ENCODE data around the gene SMIM45.

DNA sequence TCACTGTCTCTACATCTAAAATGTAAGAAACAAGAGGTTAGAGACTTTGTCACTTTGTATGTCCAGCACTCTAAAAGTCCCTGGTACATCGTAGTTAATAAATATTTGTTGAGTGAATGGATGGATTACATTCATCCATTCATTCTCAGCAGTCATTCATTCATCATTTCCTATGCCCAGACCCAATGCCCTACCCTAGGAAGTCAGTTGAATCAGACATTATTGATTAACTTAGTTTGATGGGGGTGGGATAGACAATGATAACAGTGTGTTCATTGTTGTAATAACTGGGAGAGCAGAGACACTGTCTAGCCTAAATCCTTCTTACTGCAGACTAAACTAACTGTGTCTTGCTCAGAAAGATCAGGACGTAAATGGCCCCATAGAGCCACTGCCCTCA, 3.8 kb upstream of the SMIM45 start:
- TF ChIP-seq, protein P1, sequence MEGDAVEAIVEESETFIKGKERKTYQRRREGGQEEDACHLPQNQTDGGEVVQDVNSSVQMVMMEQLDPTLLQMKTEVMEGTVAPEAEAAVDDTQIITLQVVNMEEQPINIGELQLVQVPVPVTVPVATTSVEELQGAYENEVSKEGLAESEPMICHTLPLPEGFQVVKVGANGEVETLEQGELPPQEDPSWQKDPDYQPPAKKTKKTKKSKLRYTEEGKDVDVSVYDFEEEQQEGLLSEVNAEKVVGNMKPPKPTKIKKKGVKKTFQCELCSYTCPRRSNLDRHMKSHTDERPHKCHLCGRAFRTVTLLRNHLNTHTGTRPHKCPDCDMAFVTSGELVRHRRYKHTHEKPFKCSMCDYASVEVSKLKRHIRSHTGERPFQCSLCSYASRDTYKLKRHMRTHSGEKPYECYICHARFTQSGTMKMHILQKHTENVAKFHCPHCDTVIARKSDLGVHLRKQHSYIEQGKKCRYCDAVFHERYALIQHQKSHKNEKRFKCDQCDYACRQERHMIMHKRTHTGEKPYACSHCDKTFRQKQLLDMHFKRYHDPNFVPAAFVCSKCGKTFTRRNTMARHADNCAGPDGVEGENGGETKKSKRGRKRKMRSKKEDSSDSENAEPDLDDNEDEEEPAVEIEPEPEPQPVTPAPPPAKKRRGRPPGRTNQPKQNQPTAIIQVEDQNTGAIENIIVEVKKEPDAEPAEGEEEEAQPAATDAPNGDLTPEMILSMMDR (IDR thresholded peaks at IDR 0.05) = no peak
- TF ChIP-seq POLR2A (IDR thresholded peaks at IDR 0.05) = no peak
